GM21723 (cell line): Measurements from ENCODE around the gene MCC.

Experiments
- ATAC-seq: cut with Tn5 transposase; IDR thresholded peaks from one replicate; pipeline ENCODE4 v1.9.1; 2021; ENCODE audit warnings: mild to moderate bottlenecking, moderate library complexity; ENCODE audit not compliant: unreplicated experiment

Gene MCC

GRCh38 chr5:113123618-113124017 lies 364.6 kb downstream of the MCC start:
- ATAC-seq = no peak

DNA sequence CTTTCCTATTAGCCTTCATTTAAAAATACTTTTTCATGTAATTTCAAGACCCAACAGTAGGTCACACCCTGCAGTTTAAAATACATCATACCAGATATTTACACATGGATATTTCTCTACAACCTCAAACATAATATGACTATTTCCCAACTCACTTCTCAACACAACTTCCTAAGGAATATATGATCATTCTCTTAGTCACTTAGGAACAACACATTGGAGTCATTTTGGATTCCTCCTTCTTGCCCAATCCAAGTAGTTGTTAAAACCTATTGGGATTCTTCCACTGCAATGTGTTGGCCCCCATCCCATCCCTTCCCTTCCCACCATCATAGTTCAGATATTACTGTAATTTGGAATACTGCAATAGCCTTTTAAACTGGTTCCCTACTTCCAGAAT lies 366.2 kb downstream of the MCC start:
- ATAC-seq = no peak

- ATAC-seq = no peak
Observed at GRCh38 chr5:113119246-113119924, 368.9 kb downstream of the MCC start.

DNA sequence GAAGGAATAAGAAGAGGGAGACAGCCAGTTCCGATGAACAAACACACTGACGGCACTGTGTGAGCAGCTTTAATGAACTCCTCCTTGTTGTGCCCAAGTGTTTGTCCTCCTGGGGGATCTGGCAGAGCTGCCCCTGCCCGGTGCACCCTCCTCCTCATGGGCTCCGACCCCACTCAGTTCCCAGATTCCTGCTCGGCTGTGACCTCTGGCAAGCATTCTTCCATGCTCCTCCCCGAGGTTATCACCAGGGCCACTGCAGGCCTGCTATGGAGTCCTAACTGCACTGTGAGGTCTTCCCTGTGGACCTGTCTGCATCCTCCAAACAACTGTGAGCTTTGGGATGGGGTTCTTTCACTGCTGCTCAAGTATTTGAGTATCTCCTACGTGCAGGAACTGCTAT lies 369.5 kb downstream of the MCC start:
- no peak for ATAC-seq

DNA sequence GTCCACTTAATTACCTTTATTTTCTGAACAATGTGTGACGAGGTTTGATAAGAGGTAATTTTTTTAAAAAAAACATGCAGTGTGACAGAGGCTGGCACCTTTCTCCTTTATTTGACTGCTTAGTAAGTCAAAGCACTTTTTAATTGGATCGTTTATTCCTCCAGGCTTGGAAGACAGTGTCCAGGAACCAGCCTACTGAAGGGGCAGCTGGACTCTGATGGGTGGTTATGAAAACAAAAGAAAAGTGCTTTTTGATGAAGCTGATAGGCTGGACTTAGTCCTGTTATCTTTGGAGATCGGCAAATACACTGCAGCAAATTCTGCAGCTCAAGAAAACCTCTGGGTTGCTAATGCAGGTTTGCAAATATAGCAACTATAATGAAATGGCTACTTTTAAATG lies 370.0 kb downstream of the MCC start:
- ATAC-seq = no peak

- no peak for ATAC-seq
Observed at GRCh38 chr5:113117543-113118115, 370.6 kb downstream of the MCC start.

DNA sequence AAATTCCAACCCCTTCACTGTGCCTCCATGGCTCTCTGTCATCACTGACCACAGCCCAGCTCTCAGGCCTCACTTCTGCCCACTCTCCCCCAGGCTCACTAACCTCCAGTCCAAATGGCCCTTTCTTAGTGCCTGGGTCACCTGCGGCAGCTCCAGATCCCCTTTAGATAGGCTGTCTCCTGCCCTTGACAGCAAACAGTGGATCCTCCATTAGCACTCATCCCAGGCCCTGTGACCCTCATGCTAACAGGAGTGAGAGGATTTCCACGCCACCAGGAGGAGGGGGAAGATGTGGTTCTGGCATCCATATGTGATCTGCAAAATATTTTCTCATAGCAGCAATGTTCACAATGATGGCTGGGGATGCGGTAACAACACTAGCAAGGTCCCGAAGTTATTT lies 372.3 kb downstream of the MCC start:
- no peak for ATAC-seq

- no peak for ATAC-seq
Observed at GRCh38 chr5:113115061-113115460, 373.2 kb downstream of the MCC start.

GRCh38 chr5:113114559-113114958 lies 373.7 kb downstream of the MCC start:
- ATAC-seq = no peak

DNA sequence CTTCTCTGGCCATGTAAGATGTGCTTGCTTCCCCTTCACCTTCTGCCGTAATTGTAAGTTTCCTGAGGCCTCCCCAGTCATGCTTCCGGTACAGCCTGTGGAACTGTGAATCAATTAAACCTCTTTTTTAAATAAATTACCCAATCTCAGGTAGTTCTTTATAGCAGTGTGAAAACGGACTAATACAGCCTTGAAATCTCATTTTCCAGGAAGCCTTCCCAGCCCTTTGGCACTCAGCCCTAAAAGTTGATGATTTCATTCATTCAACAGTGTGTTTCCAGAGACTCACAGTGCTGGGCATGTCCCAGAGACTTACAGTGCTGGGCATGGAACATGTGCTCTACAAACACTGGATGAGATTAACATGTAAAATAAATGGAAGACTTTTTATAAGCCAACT lies 375.8 kb downstream of the MCC start:
- ATAC-seq = no peak

DNA sequence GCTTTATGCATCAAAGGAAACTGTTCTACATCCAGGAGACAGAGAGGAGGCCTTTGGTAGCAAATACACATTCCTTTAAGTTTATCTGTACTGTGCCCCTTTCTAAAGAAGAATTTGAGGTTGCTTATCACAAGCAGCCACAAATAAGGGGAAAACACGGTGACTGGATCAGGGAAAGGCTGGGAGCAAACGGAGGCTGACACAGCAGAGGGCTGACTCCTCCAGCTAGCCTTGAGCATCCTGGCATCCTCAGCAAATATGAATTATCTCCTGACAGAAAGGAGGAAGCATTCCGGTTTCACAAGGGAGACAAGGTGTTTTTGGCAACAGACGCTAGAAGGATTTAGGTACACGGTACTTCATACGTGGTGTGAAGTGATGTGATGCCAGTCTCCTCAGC lies 378.1 kb downstream of the MCC start:
- no peak for ATAC-seq

GRCh38 chr5:113109344-113109743 lies 378.9 kb downstream of the MCC start:
- ATAC-seq = no peak

GRCh38 chr5:113108485-113108884 lies 379.8 kb downstream of the MCC start:
- ATAC-seq = no peak

DNA sequence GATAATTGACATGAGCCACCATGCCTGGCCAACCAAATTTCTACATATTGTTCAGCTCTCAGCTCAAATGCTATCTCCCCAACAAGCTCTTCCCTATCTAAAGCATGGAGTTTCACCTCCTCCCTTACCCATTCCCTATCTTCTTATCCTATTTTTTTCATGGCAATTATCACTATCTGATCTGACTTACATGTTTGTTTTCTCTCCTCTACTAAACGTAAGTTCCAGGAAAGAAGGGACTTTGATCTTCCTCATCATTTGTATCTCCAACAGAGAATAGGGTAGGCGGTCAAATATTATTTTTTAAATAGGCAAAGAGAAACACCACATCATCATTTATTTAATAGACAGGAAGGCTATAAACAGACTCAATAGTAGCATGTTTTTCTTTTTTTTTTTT lies 381.4 kb downstream of the MCC start:
- ATAC-seq = no peak

GRCh38 chr5:113105693-113106280 lies 382.5 kb downstream of the MCC start:
- no peak for ATAC-seq

GRCh38 chr5:113103330-113103729 lies 384.9 kb downstream of the MCC start:
- no peak for ATAC-seq

DNA sequence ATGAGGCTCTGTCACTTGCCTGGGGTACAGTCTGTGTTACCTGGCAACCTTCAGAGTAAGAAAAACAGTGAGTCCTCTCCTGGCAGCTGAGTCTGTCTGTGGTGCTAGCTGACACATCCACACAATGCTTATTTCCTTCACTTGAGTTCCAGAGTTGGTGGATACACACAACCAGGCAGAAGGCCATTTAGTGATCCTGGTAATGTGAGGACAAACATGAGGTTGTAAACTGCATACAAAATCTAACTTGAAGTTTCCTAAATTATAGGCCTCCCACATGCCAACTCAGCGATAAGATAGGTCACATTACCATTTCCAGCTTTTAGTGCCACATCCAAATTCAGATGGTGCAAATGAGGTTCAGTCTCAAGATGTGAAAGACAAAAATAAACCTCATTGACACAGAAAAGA lies 386.1 kb downstream of the MCC start:
- no peak for ATAC-seq

DNA sequence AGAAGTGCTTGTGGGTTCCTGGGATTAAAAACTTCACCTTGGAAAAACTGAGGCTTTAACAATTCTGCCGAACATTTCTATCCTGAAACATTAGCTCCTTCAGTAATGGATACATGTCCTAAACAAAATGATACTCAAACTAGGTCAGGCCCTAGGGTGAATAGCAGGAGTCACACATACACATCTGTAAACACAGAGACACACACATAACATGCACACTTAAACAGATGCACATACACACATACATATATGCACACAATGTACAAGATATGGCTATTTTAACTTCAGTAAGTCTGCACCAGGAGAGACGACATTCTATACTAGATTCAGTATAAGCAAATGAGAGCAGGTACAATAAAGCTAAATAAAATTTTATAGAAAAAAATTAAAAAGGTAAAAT lies 387.3 kb downstream of the MCC start:
- no peak for ATAC-seq

DNA sequence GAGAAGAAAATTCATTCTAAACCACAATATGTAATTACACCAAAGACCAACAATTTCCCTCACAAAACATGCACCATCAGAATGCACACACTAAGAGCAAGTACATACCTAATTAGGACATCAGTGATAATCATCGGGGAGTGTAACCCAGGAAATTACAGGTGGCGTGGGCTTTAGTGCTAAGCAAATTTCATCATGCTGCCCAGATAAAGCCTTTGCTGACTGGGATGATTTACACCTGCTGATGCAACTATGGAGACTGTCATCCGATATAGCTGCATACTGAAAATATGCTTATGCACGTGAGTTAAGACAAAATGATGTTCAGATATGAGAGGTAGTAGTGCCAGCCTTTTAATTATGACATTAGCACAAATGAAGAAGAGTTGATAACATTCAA lies 388.4 kb downstream of the MCC start:
- no peak for ATAC-seq

- no peak for ATAC-seq
Observed at GRCh38 chr5:113098378-113098777, 389.9 kb downstream of the MCC start.

- ATAC-seq = no peak
Observed at GRCh38 chr5:113095831-113096230, 392.4 kb downstream of the MCC start.

- no peak for ATAC-seq
Observed at GRCh38 chr5:113093558-113093957, 394.7 kb downstream of the MCC start.

DNA sequence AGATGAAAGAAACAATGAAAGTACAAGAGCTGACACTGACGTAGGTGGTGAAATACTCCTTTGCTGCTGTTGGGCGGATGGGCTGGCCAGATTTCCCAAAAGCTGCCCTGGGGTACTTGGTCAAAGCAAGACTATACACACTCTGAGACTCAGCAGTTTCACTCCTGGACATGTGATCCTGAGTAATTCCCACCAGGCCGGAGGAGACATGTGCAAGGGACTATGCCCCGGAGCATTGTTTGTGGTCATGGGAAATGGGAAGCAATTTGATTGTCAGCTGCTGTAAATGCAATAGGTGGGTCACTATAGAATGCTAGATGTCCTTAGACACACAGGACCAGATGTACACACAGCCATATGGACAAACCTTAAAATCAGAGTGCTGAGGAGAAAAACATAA lies 395.6 kb downstream of the MCC start:
- no peak for ATAC-seq
